Testis (tissue), 2 donors: ENCODE measurements around the gene WDR38.

Experiments
- POLR2A ChIP-seq: fragments of 450-650 bp; IDR thresholded peaks from one replicate; pipeline ENCODE4 v1.6.1; 2017; ENCODE audit warnings: antibody characterized with exemption, mild to moderate bottlenecking, moderate library complexity
- TF ChIP-seq, protein P1 (sequence below), 3 experiments: fragments of 450-650 bp in 2 of 3; fragments of 200-600 bp in 1 of 3; sonication (generic) in 1 of 3; IDR thresholded peaks; one replicate each; pipeline ENCODE4 v1.5.1; 2016 to 2019; ENCODE audit warnings: antibody characterized with exemption in 3 of 3, mild to moderate bottlenecking in 2 of 3, moderate library complexity in 1 of 3

GRCh38 chr9:124879226-124879625, 26.0 kb downstream of the WDR38 start:
- TF ChIP-seq, protein P1, sequence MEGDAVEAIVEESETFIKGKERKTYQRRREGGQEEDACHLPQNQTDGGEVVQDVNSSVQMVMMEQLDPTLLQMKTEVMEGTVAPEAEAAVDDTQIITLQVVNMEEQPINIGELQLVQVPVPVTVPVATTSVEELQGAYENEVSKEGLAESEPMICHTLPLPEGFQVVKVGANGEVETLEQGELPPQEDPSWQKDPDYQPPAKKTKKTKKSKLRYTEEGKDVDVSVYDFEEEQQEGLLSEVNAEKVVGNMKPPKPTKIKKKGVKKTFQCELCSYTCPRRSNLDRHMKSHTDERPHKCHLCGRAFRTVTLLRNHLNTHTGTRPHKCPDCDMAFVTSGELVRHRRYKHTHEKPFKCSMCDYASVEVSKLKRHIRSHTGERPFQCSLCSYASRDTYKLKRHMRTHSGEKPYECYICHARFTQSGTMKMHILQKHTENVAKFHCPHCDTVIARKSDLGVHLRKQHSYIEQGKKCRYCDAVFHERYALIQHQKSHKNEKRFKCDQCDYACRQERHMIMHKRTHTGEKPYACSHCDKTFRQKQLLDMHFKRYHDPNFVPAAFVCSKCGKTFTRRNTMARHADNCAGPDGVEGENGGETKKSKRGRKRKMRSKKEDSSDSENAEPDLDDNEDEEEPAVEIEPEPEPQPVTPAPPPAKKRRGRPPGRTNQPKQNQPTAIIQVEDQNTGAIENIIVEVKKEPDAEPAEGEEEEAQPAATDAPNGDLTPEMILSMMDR (IDR thresholded peaks at IDR 0.05) = no peak
- no peak for TF ChIP-seq POLR2A
